Naive thymus-derived CD4-positive, alpha-beta T cell (primary cell): ENCODE measurements around the gene HOXA13. TPM values are rescaled to one million over a fixed set of nuclear protein-coding genes. Genes with fewer than 3 reads are reported as not detected.
A peak's percentile ranks its signal among the peaks of the same experiment; 100 is the strongest.

Experiments
- ATAC-seq: fragments of 150-1000 bp; cut with Tn5 transposase; 2 replicates; pipeline ENCODE4 v1.10.0; 2021; ENCODE audit warnings: mild to moderate bottlenecking, moderate library complexity
- CTCF ChIA-PET: fragments of 350-600 bp; sonication (Branson Sonifier 250); formaldehyde crosslinking; loops from one replicate; lab custom pipeline; 2021; ENCODE audit warnings: antibody characterized with exemption; lab: Charles Lee
- POLR2A ChIA-PET: fragments of 350-600 bp; sonication (Branson Sonifier 250); formaldehyde crosslinking; loops from one replicate; lab custom pipeline; 2021; ENCODE audit warnings: antibody characterized with exemption, inconsistent platforms; lab: Charles Lee
- DNase-seq, 9 donors: peaks; one replicate each; pipeline versions ENCODE4 v3.0.0 to v3.0.0-alpha.2; 2020 to 2022; ENCODE audit warnings: mixed read lengths in 1 of 9
- H3K27ac ChIP-seq: one replicate; pipeline ENCODE4 v1.7.0; 2013; ENCODE audit warnings: mild to moderate bottlenecking, low read depth, low read length, moderate library complexity
- H3K27me3 ChIP-seq, 2 donors: one replicate each; pipeline ENCODE4 v1.7.0; 2013; ENCODE audit warnings: low read length in 2 of 2, mild to moderate bottlenecking in 2 of 2, moderate library complexity in 2 of 2; ENCODE audit not compliant: control insufficient read depth in 2 of 2, insufficient read depth in 2 of 2
- H3K36me3 ChIP-seq, 3 experiments: 1 replicate in 2 of 3; 2 replicates in 1 of 3; pipeline ENCODE4 v1.7.0; 2013; ENCODE audit warnings: low read length in 3 of 3, mild to moderate bottlenecking in 3 of 3, moderate library complexity in 1 of 3; ENCODE audit not compliant: insufficient read depth in 3 of 3, control insufficient read depth in 2 of 3
- H3K4me1 ChIP-seq, 2 donors: one replicate each; pipeline ENCODE4 v1.7.0; 2013; ENCODE audit warnings: low read length in 2 of 2, mild to moderate bottlenecking in 2 of 2, moderate library complexity in 1 of 2; ENCODE audit not compliant: control insufficient read depth in 2 of 2, insufficient read depth in 2 of 2
- H3K4me3 ChIP-seq: 2 replicates; pipeline ENCODE4 v1.7.0; 2013; ENCODE audit warnings: mild to moderate bottlenecking, low read length
- H3K9me3 ChIP-seq, 3 experiments: 1 replicate in 2 of 3; 2 replicates in 1 of 3; pipeline ENCODE4 v1.7.0; 2013; ENCODE audit warnings: low read length in 3 of 3; ENCODE audit not compliant: control insufficient read depth in 2 of 3
- H3K27ac Mint-ChIP-seq, 9 donors: one replicate each; pipeline ENCODE4 v1.8.0; 2020 to 2022; ENCODE audit warnings: mixed read lengths in 9 of 9, mild to moderate bottlenecking in 8 of 9, moderate library complexity in 5 of 9, inconsistent platforms in 2 of 9
- H3K27me3 Mint-ChIP-seq, 5 donors: one replicate each; pipeline ENCODE4 v1.8.0; 2021 to 2022; ENCODE audit warnings: mixed read lengths in 5 of 5, mild to moderate bottlenecking in 1 of 5
- H3K36me3 Mint-ChIP-seq, 5 donors: one replicate each; pipeline ENCODE4 v1.8.0; 2020 to 2022; ENCODE audit warnings: mixed read lengths in 5 of 5, mild to moderate bottlenecking in 3 of 5, inconsistent platforms in 1 of 5
- H3K4me1 Mint-ChIP-seq, 7 donors: one replicate each; pipeline ENCODE4 v1.8.0; 2020 to 2022; ENCODE audit warnings: mixed read lengths in 7 of 7, mild to moderate bottlenecking in 3 of 7, inconsistent platforms in 1 of 7
- H3K4me3 Mint-ChIP-seq, 10 donors: one replicate each; pipeline ENCODE4 v1.8.0; 2020 to 2022; ENCODE audit warnings: mild to moderate bottlenecking in 10 of 10, mixed read lengths in 10 of 10, moderate library complexity in 6 of 10, inconsistent platforms in 2 of 10
- H3K9me3 Mint-ChIP-seq, 11 donors: one replicate each; pipeline ENCODE4 v1.8.0; 2020 to 2022; ENCODE audit warnings: mixed read lengths in 11 of 11, mild to moderate bottlenecking in 4 of 11, inconsistent platforms in 1 of 11, moderate library complexity in 1 of 11
- intact Hi-C, 2 donors: fragments of 100-400 bp; cut with micrococcal nuclease; formaldehyde crosslinking; loops; one replicate each; pipeline ENCODE4 v1.15.1; 2023
- polyA plus RNA-seq, 2 donors: library from polyadenylated mRNA; unstranded; fragments of 300-500 nt; fragmentation: Illumina TruSeq; gene quantifications; one replicate each; pipeline ENCODE4 v1.2.3, GENCODE V29; 2021
- total RNA-seq, 6 experiments: library from RNA in 5 of 6; stranded (reverse) in 5 of 6; gene quantifications; 1 replicate in 5 of 6; 2 replicates in 1 of 6; pipeline ENCODE4 v1.2.3 and lab custom pipeline; 2021 to 2026

HOXA13 gene
- total and polyA plus RNA-seq, 7 experiments from 2014 or later, result not detected

DNA sequence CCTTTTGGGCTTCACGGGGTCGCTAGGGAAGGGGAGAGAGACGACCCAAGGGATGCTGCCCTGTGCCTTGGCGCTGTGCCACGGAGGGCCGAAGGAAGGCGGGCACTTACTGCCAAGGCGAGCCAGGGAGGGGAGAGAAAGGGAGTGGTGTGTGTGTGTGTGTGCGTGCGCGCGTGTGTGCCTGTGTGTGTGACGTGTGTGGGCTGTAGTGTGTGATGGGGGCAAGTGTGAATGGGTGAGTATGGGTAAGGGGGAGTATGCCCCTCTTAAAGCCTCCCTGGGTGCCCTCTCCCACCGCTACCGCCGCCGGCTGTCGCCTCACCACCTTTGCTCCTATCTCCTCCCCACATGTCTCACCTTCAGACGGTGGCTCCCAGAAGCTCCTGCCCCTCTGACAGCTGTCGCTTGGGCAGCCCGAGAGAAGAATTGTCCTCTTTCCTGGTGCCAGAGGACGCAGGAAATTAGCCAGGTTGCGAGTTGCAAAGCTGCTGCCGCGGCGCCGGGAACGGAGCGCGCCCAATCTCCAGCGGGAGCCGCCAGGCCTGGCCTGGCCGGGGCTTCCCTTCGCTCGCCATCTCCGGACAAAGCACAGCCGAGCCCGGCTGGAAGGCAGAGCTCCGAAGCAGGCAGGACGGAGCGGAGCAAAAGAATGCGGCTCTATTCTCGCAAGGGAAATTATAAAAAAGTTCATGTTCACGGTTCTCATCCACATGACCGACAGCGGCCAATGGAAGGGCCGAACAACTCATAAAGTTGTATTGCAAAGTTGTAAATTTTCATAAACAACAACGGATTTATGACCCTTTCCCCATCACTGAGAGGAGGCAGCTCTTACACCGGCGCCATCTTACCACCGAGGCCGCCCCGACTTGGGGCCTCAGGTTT, 47.7 kb downstream of the HOXA13 start, which contains the start of gene HOXA3:
HOXA3 (minus strand) TSS at position 653 of the 885 bp plus-strand sequence. CDS start 41,943 bp downstream, outside the sequence.
- H3K4me1 Mint-ChIP-seq, result peaks cover 21 to 67% (median 49%) of the 10 kb centered on the region in 7 donors
- peaks cover 59 to 71% of the 10 kb centered on the region in 2 donors for H3K27me3 ChIP-seq
- DNase-seq (peak in 1 of 9 donors; percentile 21), ATAC-seq (no peak)
- peaks cover 70 to 93% (median 86%) of the 10 kb centered on the region in 5 donors for H3K27me3 Mint-ChIP-seq
- ChIA-PET POLR2A (no interaction called here), CTCF (interaction anchor here (1.3 to 4.2 kb wide), 2 partner anchors 10 to 11 kb away, joined by 4 to 42 read pairs; no protein-coding TSS in a partner anchor)
- no peaks in the 10 kb centered on the region for H3K36me3 ChIP-seq
- H3K27ac ChIP-seq, result no peak within 1 kb of the TSS
- H3K4me3 Mint-ChIP-seq, result peak within 1 kb of the TSS; percentile 47 to 80 (median 77)
- intact Hi-C loops, result loop anchor here (2.0 to 5.0 kb wide), 2 partner anchors 35 to 53 kb away; partner anchors contain the start of gene HOXA11 (in 2 of the 2)
- peaks cover 39 to 52% of the 10 kb centered on the region in 2 donors for H3K4me1 ChIP-seq
- peaks cover 0 to 3% (median 0%) of the 10 kb centered on the region in 5 donors for H3K36me3 Mint-ChIP-seq
- H3K9me3 Mint-ChIP-seq, result peaks cover 0 to 5% (median 0%) of the 10 kb centered on the region in 11 donors
- no peak within 1 kb of the TSS for H3K4me3 ChIP-seq
- H3K27ac Mint-ChIP-seq, result peak within 1 kb of the TSS in 3 of 9 donors; percentile 2 to 79 (median 69)
- H3K9me3 ChIP-seq, result no peaks in the 10 kb centered on the region

- ChIA-PET CTCF (interaction anchor here (0.6 to 4.2 kb wide), 4 partner anchors 10 to 1017 kb away, joined by 3 to 42 read pairs (median 4); no protein-coding TSS in a partner anchor), POLR2A (no interaction called here)
- H3K27ac ChIP-seq, result no peak overlapping the region
- Mint-ChIP-seq H3K36me3 (peaks cover 0 to 3% (median 0%) of the 10 kb centered on the region in 5 donors), H3K4me3 (peak overlapping the region; percentile 47 to 80 (median 77)), H3K9me3 (peaks cover 0 to 4% (median 0%) of the 10 kb centered on the region in 11 donors), H3K4me1 (peaks cover 18 to 70% (median 49%) of the 10 kb centered on the region in 7 donors), H3K27ac (peak overlapping the region in 3 of 9 donors; percentile 2 to 79 (median 69)), H3K27me3 (peaks cover 74 to 93% (median 90%) of the 10 kb centered on the region in 5 donors)
- intact Hi-C loops, result loop anchor here (2.0 to 5.0 kb wide), 2 partner anchors 36 to 53 kb away; partner anchors contain the start of gene HOXA11 (in 2 of the 2)
- peak overlapping the region; percentile 75 for H3K4me3 ChIP-seq
- DNase-seq (peak in 2 of 9 donors; percentile 9 to 13), ATAC-seq (no peak)
- H3K36me3 ChIP-seq, result no peaks in the 10 kb centered on the region
- H3K9me3 ChIP-seq, result no peaks in the 10 kb centered on the region
- peaks cover 38 to 51% of the 10 kb centered on the region in 2 donors for H3K4me1 ChIP-seq
- H3K27me3 ChIP-seq, result peaks cover 58 to 76% of the 10 kb centered on the region in 2 donors
These were observed 48.5 kb downstream of the HOXA13 start for GRCh38 chr7:27151341-27151930.

DNA sequence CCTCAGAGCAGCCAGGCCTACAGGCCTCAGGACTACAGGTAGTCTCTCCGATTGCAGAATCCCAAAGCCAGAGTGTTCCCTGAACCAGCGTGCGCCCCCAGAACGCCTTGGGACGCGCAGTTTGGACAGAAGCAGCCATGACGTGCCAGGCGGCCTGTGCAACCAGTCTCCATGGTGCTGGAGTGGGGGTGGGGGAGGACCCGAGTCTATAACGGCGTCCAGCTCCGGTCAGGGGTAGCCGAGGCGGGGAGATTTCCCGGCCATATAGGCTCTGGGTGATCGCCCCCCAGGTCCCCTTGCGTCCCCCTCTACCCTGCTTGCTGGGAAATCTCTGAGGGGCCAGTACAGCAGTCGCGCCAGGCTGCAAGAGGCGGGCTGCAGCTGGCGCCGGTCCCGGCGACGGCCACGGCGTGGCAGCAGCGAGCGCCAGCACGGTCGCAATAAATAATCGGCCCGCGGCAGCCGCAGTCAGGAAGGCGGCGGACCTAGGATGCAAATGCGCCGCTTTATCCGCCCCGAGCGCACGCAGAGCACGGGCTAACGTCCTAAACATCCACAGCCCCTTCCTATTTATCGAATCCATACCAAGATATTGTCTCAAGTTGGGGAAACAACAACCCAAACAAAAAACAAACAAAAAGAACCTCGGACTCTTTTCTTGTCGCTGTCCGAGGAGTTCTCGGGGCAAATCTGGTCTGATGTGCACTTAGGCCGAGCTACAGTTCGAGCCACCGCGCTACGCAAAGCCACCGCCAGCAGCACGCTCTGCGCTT, 49.1 kb downstream of the HOXA13 start:
- H3K4me3 ChIP-seq, result peak overlapping the region; percentile 75
- Mint-ChIP-seq H3K9me3 (peaks cover 0 to 4% (median 0%) of the 10 kb centered on the region in 11 donors), H3K36me3 (peaks cover 0 to 3% (median 0%) of the 10 kb centered on the region in 5 donors), H3K27ac (peak overlapping the region in 2 of 9 donors; percentile 32 to 79), H3K27me3 (peaks cover 81 to 93% (median 90%) of the 10 kb centered on the region in 5 donors), H3K4me1 (peaks cover 18 to 65% (median 47%) of the 10 kb centered on the region in 7 donors), H3K4me3 (peak overlapping the region; percentile 47 to 80 (median 77))
- peak; percentile 89 for ATAC-seq
- CTCF ChIA-PET, result interaction anchor here (0.6 to 4.2 kb wide), 5 partner anchors 8 to 1018 kb away, joined by 3 to 42 read pairs (median 4); no protein-coding TSS in a partner anchor
- peaks cover 34 to 44% of the 10 kb centered on the region in 2 donors for H3K4me1 ChIP-seq
- POLR2A ChIA-PET, result no interaction called here
- peak in 8 of 9 donors; percentile 34 to 74 (median 62) for DNase-seq
- intact Hi-C loops, result loop anchor here (1.0 to 5.0 kb wide), 3 partner anchors 11 to 52 kb away; partner anchors contain the start of gene HOXA11 (in 2 of the 2)
- no peaks in the 10 kb centered on the region for H3K36me3 ChIP-seq
- H3K27me3 ChIP-seq, result peaks cover 52 to 73% of the 10 kb centered on the region in 2 donors
- no peaks in the 10 kb centered on the region for H3K9me3 ChIP-seq
- no peak overlapping the region for H3K27ac ChIP-seq

DNA sequence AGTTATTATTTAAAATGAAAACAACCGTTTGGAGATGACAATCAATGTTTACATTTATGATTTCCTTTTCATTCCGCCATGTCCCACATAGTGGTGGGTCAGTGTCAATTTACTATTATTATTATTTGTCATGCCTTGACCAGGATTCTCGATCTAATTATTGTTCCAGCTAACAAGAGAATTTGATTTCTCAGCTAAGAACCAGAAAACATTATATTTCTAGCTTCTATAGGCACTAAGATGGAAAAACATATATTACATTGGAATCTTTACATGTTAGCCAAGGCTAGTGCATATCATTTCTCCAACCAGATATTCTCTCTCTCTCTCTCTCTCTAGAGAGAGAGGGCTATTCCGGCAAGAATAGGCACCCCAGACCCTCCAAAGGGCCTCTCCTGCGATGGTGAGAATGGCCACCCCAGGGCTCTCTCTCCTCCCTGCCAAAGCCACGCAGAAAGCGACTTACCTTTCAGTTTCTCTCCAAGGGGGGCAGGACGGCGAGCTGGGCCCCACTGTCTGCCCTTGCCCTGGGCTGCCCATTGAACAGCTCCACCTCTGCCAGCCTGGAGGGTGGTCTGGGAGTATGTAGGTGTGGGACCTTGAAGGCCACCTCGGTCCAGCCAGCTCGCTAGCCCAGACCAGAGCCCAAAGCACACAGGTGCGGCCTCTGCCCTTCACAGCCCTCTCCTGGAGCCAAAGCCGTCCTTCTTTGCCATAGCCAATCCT, 49.9 kb downstream of the HOXA13 start:
- H3K27ac Mint-ChIP-seq, result peak overlapping the region in 1 of 9 donors; percentile 38
- H3K27ac ChIP-seq, result no peak overlapping the region
- peaks cover 78 to 90% (median 85%) of the 10 kb centered on the region in 5 donors for H3K27me3 Mint-ChIP-seq
- POLR2A ChIA-PET, result interaction anchor here (0.7 kb wide), 1 partner anchor 56 kb away, joined by 3 read pairs; no protein-coding TSS in a partner anchor
- no peak for ATAC-seq
- H3K4me1 ChIP-seq, result peaks cover 26 to 37% of the 10 kb centered on the region in 2 donors
- CTCF ChIA-PET, result interaction anchor here (0.6 to 4.2 kb wide), 9 partner anchors 9 to 463 kb away, joined by 3 to 42 read pairs (median 3); no protein-coding TSS in a partner anchor
- peak overlapping the region; percentile 29 to 80 (median 77) for H3K4me3 Mint-ChIP-seq
- H3K4me3 ChIP-seq, result peak overlapping the region; percentile 75
- peaks cover 44 to 66% of the 10 kb centered on the region in 2 donors for H3K27me3 ChIP-seq
- H3K36me3 Mint-ChIP-seq, result peaks cover 0 to 3% (median 0%) of the 10 kb centered on the region in 5 donors
- peaks cover 16 to 58% (median 40%) of the 10 kb centered on the region in 7 donors for H3K4me1 Mint-ChIP-seq
- peaks cover 0 to 3% (median 0%) of the 10 kb centered on the region in 11 donors for H3K9me3 Mint-ChIP-seq
- intact Hi-C loops, result loop anchor here (1.0 to 5.0 kb wide), 3 partner anchors 11 to 51 kb away; partner anchors contain the start of gene HOXA11 (in 2 of the 2)
- H3K36me3 ChIP-seq, result no peaks in the 10 kb centered on the region
- no peaks in the 10 kb centered on the region for H3K9me3 ChIP-seq
- DNase-seq, result no peak
